ENCODE data around the gene TMEM179B. TPM values are rescaled to one million over a fixed set of nuclear protein-coding genes. Genes with fewer than 3 reads are reported as not detected.

TMEM179B gene
- total RNA-seq, 2 experiments from 2014 or later = 34.7 to 37.4 TPM

- CTCF ChIA-PET = interaction anchor here (0.9 to 1.2 kb wide), 2 partner anchors 16 to 25 kb away, joined by 4 to 6 read pairs; no protein-coding TSS in a partner anchor
- no peak for TF ChIP-seq CTCF (IDR thresholded peaks at IDR 0.05)
- Histone ChIP-seq H3K36me3 (ENCODE audit: insufficient read depth, low read length) (peaks cover 17% of the 10 kb centered on the region), H3K4me1 (ENCODE audit: insufficient read depth, low read length) (no peaks in the 10 kb centered on the region), H3K27ac (ENCODE audit: low read depth in 1 of 2, low read length in 2 of 2) (no peak overlapping the region), H3K4me3 (ENCODE audit: low read length) (no peak overlapping the region), H3K27me3 (ENCODE audit: control insufficient read depth in 1 of 2, insufficient read depth in 2 of 2, low read length in 2 of 2) (no peaks in the 10 kb centered on the region), H3K9me3 (ENCODE audit: control insufficient read depth in 1 of 2, insufficient read depth in 1 of 2, low read length in 2 of 2) (no peaks in the 10 kb centered on the region)
- ATAC-seq (ENCODE audit: poor library complexity) (no peak), DNase-seq (no peak)
- no peaks in the 10 kb centered on the region for H3K9me3 Mint-ChIP-seq
- no peaks in the 10 kb centered on the region for H3K4me1 Mint-ChIP-seq (ENCODE audit: low read depth)
- peaks cover 5% of the 10 kb centered on the region for H3K36me3 Mint-ChIP-seq (ENCODE audit: low read depth)
- H3K4me3 Mint-ChIP-seq = no peak overlapping the region
- POLR2A ChIA-PET = interaction anchor here (0.8 to 1.2 kb wide), 3 partner anchors 16 to 84 kb away, joined by 4 to 5 read pairs (median 5); partner anchors contain the start of gene HNRNPUL2
- H3K27me3 Mint-ChIP-seq = no peaks in the 10 kb centered on the region
- intact Hi-C loops (cut with DNase I, micrococcal nuclease) = no loop called here
- no peak overlapping the region for H3K27ac Mint-ChIP-seq
Observed at GRCh38 chr11:62811659-62812058, 24.5 kb downstream of the TMEM179B start.

GRCh38 chr11:62816557-62816956, 29.4 kb downstream of the TMEM179B start:
- Mint-ChIP-seq H3K36me3 (ENCODE audit: low read depth) (peaks cover 35% of the 10 kb centered on the region), H3K4me1 (ENCODE audit: low read depth) (no peaks in the 10 kb centered on the region), H3K27ac (no peak overlapping the region), H3K4me3 (no peak overlapping the region), H3K9me3 (no peaks in the 10 kb centered on the region), H3K27me3 (no peaks in the 10 kb centered on the region)
- Histone ChIP-seq H3K27ac (ENCODE audit: low read depth in 1 of 2, low read length in 2 of 2) (no peak overlapping the region), H3K4me1 (ENCODE audit: insufficient read depth, low read length) (no peaks in the 10 kb centered on the region), H3K27me3 (ENCODE audit: control insufficient read depth in 1 of 2, insufficient read depth in 2 of 2, low read length in 2 of 2) (no peaks in the 10 kb centered on the region), H3K36me3 (ENCODE audit: insufficient read depth, low read length) (peaks cover 51% of the 10 kb centered on the region), H3K9me3 (ENCODE audit: control insufficient read depth in 1 of 2, insufficient read depth in 1 of 2, low read length in 2 of 2) (no peaks in the 10 kb centered on the region), H3K4me3 (ENCODE audit: low read length) (no peak overlapping the region)
- no peak for TF ChIP-seq CTCF (IDR thresholded peaks at IDR 0.05)
- ChIA-PET CTCF (interaction anchor here (0.7 kb wide), 1 partner anchor 17 kb away, joined by 4 read pairs; no protein-coding TSS in a partner anchor), POLR2A (interaction anchor here (0.9 to 2.5 kb wide), 6 partner anchors 11 to 39 kb away, joined by 3 to 7 read pairs (median 4); partner anchors contain the start of genes NXF1, STX5 and WDR74)
- ATAC-seq (ENCODE audit: poor library complexity) (no peak), DNase-seq (peak in 2 of 14 experiments; percentile 32 to 48)
- intact Hi-C loops (cut with DNase I, micrococcal nuclease) = no loop called here

- no peak overlapping the region for H3K4me3 ChIP-seq (ENCODE audit: low read length)
- no peak for TF ChIP-seq CTCF (IDR thresholded peaks at IDR 0.05)
- DNase-seq (no peak), ATAC-seq (ENCODE audit: poor library complexity) (no peak)
- no peaks in the 10 kb centered on the region for H3K27me3 ChIP-seq (ENCODE audit: control insufficient read depth in 1 of 2, insufficient read depth in 2 of 2, low read length in 2 of 2)
- peaks cover 36% of the 10 kb centered on the region for H3K36me3 Mint-ChIP-seq (ENCODE audit: low read depth)
- no peaks in the 10 kb centered on the region for H3K9me3 ChIP-seq (ENCODE audit: control insufficient read depth in 1 of 2, insufficient read depth in 1 of 2, low read length in 2 of 2)
- CTCF ChIA-PET = no interaction called here
- no peak overlapping the region for H3K27ac ChIP-seq (ENCODE audit: low read depth in 1 of 2, low read length in 2 of 2)
- no peaks in the 10 kb centered on the region for H3K4me1 Mint-ChIP-seq (ENCODE audit: low read depth)
- no peaks in the 10 kb centered on the region for H3K9me3 Mint-ChIP-seq
- H3K4me1 ChIP-seq (ENCODE audit: insufficient read depth, low read length) = no peaks in the 10 kb centered on the region
- intact Hi-C loops (cut with DNase I, micrococcal nuclease) = no loop called here
- H3K4me3 Mint-ChIP-seq = no peak overlapping the region
- H3K27ac Mint-ChIP-seq = no peak overlapping the region
- POLR2A ChIA-PET = interaction anchor here (1.1 to 2.5 kb wide), 5 partner anchors 11 to 38 kb away, joined by 4 to 7 read pairs (median 5); partner anchors contain the start of genes NXF1, STX5 and WDR74
- H3K36me3 ChIP-seq (ENCODE audit: insufficient read depth, low read length) = peaks cover 56% of the 10 kb centered on the region
- no peaks in the 10 kb centered on the region for H3K27me3 Mint-ChIP-seq
Observed at GRCh38 chr11:62817129-62817528, 29.9 kb downstream of the TMEM179B start.

All from CD4-positive, alpha-beta T cell (primary cell).